Fibroblast of lung (primary cell): ENCODE results near the gene DGKA. TPM values are rescaled to one million over a fixed set of nuclear protein-coding genes. Genes with fewer than 3 reads are reported as not detected.

Source experiments
- DNase-seq, 2 donors: peaks; one replicate each; pipeline versions ENCODE4 v3.0.0 to v3.0.0-alpha.2; 2010; ENCODE audit warnings: low read depth in 2 of 2
- H2AFZ ChIP-seq: 2 replicates; pipeline ENCODE4 v1.5.1; 2012; ENCODE audit warnings: low read length, control low read depth, inconsistent platforms
- H3K27ac ChIP-seq: 2 replicates; pipeline ENCODE4 v1.5.1; 2011; ENCODE audit warnings: low read length, control low read depth; ENCODE audit not compliant: insufficient read depth
- H3K27me3 ChIP-seq: 2 replicates; pipeline ENCODE4 v1.5.1; 2011; ENCODE audit warnings: mild to moderate bottlenecking, low read length; ENCODE audit not compliant: control insufficient read depth, insufficient read depth
- H3K36me3 ChIP-seq: 2 replicates; pipeline ENCODE4 v1.5.1; 2011; ENCODE audit warnings: low read length; ENCODE audit not compliant: control insufficient read depth, insufficient read depth
- H3K4me1 ChIP-seq: 2 replicates; pipeline ENCODE4 v1.5.1; 2011; ENCODE audit warnings: low read length; ENCODE audit not compliant: control insufficient read depth, insufficient read depth; ENCODE audit errors: extremely low read depth
- H3K4me2 ChIP-seq: 2 replicates; pipeline ENCODE4 v1.5.1; 2011; ENCODE audit warnings: low read length, control low read depth; ENCODE audit not compliant: insufficient read depth; ENCODE audit errors: extremely low read depth
- H3K4me3 ChIP-seq, 4 experiments: fragments of 200-600 bp in 1 of 4; sonication (generic) in 1 of 4; replicated peaks in 1 of 4; 2 replicates each; pipeline ENCODE4 v1.5.1; 2011 to 2016; ENCODE audit warnings: low read length in 4 of 4, low read depth in 3 of 4, mild to moderate bottlenecking in 3 of 4, control low read depth in 2 of 4, inconsistent platforms in 1 of 4, mixed read lengths in 1 of 4; ENCODE audit not compliant: insufficient read depth in 1 of 4; ENCODE audit errors: control extremely low read depth in 1 of 4
- H3K79me2 ChIP-seq: 2 replicates; pipeline ENCODE4 v1.5.1; 2012; ENCODE audit warnings: mild to moderate bottlenecking, low read length, inconsistent platforms; ENCODE audit not compliant: control insufficient read depth, insufficient read depth
- H3K9ac ChIP-seq: 2 replicates; pipeline ENCODE4 v1.5.1; 2011; ENCODE audit warnings: mild to moderate bottlenecking, low read length, control low read depth; ENCODE audit not compliant: insufficient read depth
- H3K9me3 ChIP-seq: 2 replicates; pipeline ENCODE4 v1.5.1; 2012; ENCODE audit warnings: low read depth, low read length; ENCODE audit not compliant: control insufficient read depth, insufficient read depth
- H4K20me1 ChIP-seq: 2 replicates; pipeline ENCODE4 v1.5.1; 2011; ENCODE audit warnings: low read length; ENCODE audit not compliant: control insufficient read depth, insufficient read depth; ENCODE audit errors: extremely low read depth
- CTCF ChIP-seq, 2 donors: IDR thresholded peaks in 1 of 2; conservative IDR thresholded peaks in 1 of 2; 1 replicate in 1 of 2; 2 replicates in 1 of 2; pipeline ENCODE4 v1.5.1; 2011 to 2012; ENCODE audit warnings: low read length in 2 of 2, control low read depth in 1 of 2, inconsistent platforms in 1 of 2, low read depth in 1 of 2, mild to moderate bottlenecking in 1 of 2
- EZH2 ChIP-seq: IDR thresholded peaks from 2 replicates; pipeline ENCODE4 v1.5.1; 2012; ENCODE audit warnings: low read length, control low read depth, mild to moderate bottlenecking; ENCODE audit errors: missing control alignments
- polyA plus RNA-seq, 2 donors: library from polyadenylated mRNA; depleted of rRNA in 1 of 2; stranded (reverse) in 1 of 2; unstranded in 1 of 2; fragments of >200 nt; gene quantifications; 2 replicates each; pipeline ENCODE4 v1.2.1, GENCODE V29; 2011 to 2012; ENCODE audit warnings: missing spikeins in 1 of 2
- total RNA-seq: library from RNA; depleted of rRNA; stranded (reverse); fragments of >200 nt; gene quantifications from 2 replicates; pipeline ENCODE4 v1.2.1, GENCODE V29; 2014

The DGKA gene
- total and polyA plus RNA-seq, 2 donors (not counting 1 experiment from before 2014, with no cell fraction given): 44.7 to 51.9 TPM

- DNase-seq: peak; percentile 64 to 75
- Histone ChIP-seq H3K27ac (peak within 1 kb of the TSS; percentile 94), H3K9ac (peak within 1 kb of the TSS; percentile 90), H4K20me1 (no peaks in the 10 kb centered on the region), H3K79me2 (peaks cover 33% of the 10 kb centered on the region), H3K4me1 (peaks cover 16% of the 10 kb centered on the region), H3K4me2 (peak within 1 kb of the TSS; percentile 81), H3K36me3 (no peaks in the 10 kb centered on the region), H3K27me3 (no peaks in the 10 kb centered on the region), H3K9me3 (no peaks in the 10 kb centered on the region), H3K4me3 (peak within 1 kb of the TSS; percentile 84 to 100 (median 98)), H2AFZ (peak within 1 kb of the TSS; percentile 86)
- TF ChIP-seq EZH2: no peak
- no peak for TF ChIP-seq CTCF (conservative IDR thresholded peaks at IDR 0.05 in 1 of 2, IDR thresholded peaks at IDR 0.05 in 1 of 2; ENCODE audit: low read depth in 1 of 2, low read length in 2 of 2)
Measured at GRCh38 chr12:55927588-55928502, 3.1 kb upstream of the DGKA start, which contains the start of gene PYM1. Gene PYM1 (minus strand): TSS chr12:55927894. CDS start chr12:55927761, 133 bp downstream.

- H4K20me1 ChIP-seq: no peaks in the 10 kb centered on the region
- no peak overlapping the region for H3K27ac ChIP-seq
- no peak for DNase-seq
- H3K36me3 ChIP-seq: no peaks in the 10 kb centered on the region
- no peak overlapping the region for H3K9ac ChIP-seq
- TF ChIP-seq EZH2: no peak
- no peaks in the 10 kb centered on the region for H3K9me3 ChIP-seq
- H3K79me2 ChIP-seq: peaks cover 24% of the 10 kb centered on the region
- H3K4me2 ChIP-seq: no peak overlapping the region
- H3K27me3 ChIP-seq: no peaks in the 10 kb centered on the region
- H3K4me3 ChIP-seq: no peak overlapping the region
- H3K4me1 ChIP-seq: peaks cover 21% of the 10 kb centered on the region
- no peak overlapping the region for H2AFZ ChIP-seq
Measured at GRCh38 chr12:55929306-55929791, 1.6 kb upstream of the DGKA start.

GRCh38 chr12:55931317-55931779 lies 386 bp downstream of the DGKA start:
- Histone ChIP-seq H3K4me3 (peak overlapping the region; percentile 55 to 81 (median 70)), H3K9ac (peak overlapping the region; percentile 72), H3K4me2 (peak overlapping the region; percentile 87), H3K27ac (peak overlapping the region; percentile 82), H3K79me2 (peaks cover 8% of the 10 kb centered on the region), H4K20me1 (no peaks in the 10 kb centered on the region), H3K27me3 (no peaks in the 10 kb centered on the region), H2AFZ (peak overlapping the region; percentile 77), H3K36me3 (no peaks in the 10 kb centered on the region), H3K4me1 (peaks cover 25% of the 10 kb centered on the region), H3K9me3 (no peaks in the 10 kb centered on the region)
- no peak for DNase-seq
- TF ChIP-seq CTCF (conservative IDR thresholded peaks at IDR 0.05 in 1 of 2, IDR thresholded peaks at IDR 0.05 in 1 of 2; ENCODE audit: low read depth in 1 of 2, low read length in 2 of 2): no peak
- TF ChIP-seq EZH2: no peak
